Glutamatergic neuron (in vitro differentiated cells): ENCODE results near the gene AP5B1. TPM values are rescaled to one million over a fixed set of nuclear protein-coding genes. Genes with fewer than 3 reads are reported as not detected.
"Not testable (repeated sequence)": the region's sequence is repeated elsewhere in the genome, so short reads cannot be mapped to it uniquely, and the experiment has no call there.

ENCODE experiments used
- DNase-seq: peaks from one replicate; pipeline ENCODE4 v3.0.0; 2022
- H3K27ac Mint-ChIP-seq: one replicate; pipeline ENCODE4 v1.8.0; 2020; ENCODE audit warnings: mild to moderate bottlenecking, mixed read lengths, inconsistent platforms; ENCODE audit not compliant: unreplicated experiment
- H3K27me3 Mint-ChIP-seq: one replicate; pipeline ENCODE4 v1.8.0; 2020; ENCODE audit warnings: mild to moderate bottlenecking, moderate library complexity, mixed read lengths, inconsistent platforms; ENCODE audit not compliant: unreplicated experiment
- H3K36me3 Mint-ChIP-seq: one replicate; pipeline ENCODE4 v1.8.0; 2020; ENCODE audit warnings: mild to moderate bottlenecking, mixed read lengths, inconsistent platforms; ENCODE audit not compliant: unreplicated experiment
- H3K4me1 Mint-ChIP-seq: one replicate; pipeline ENCODE4 v1.8.0; 2020; ENCODE audit warnings: mild to moderate bottlenecking, low read depth, mixed read lengths, inconsistent platforms; ENCODE audit not compliant: unreplicated experiment
- H3K4me3 Mint-ChIP-seq: one replicate; pipeline ENCODE4 v1.8.0; 2020; ENCODE audit warnings: mild to moderate bottlenecking, mixed read lengths, inconsistent platforms; ENCODE audit not compliant: unreplicated experiment
- H3K9me3 Mint-ChIP-seq: one replicate; pipeline ENCODE4 v1.8.0; 2020; ENCODE audit warnings: mild to moderate bottlenecking, moderate library complexity, mixed read lengths, inconsistent platforms; ENCODE audit not compliant: unreplicated experiment
- CTCF ChIP-seq: fragments of 200-600 bp; sonication (generic); IDR thresholded peaks from one replicate; pipeline ENCODE4 v1.5.0; 2021; ENCODE audit not compliant: partially characterized antibody, unreplicated experiment
- total RNA-seq: library from RNA; stranded (reverse); fragmentation: NEBNext Ultra II Directional; extraction: Animal tissue kit (Norgen Biotek cat#: 25700); gene quantifications from one replicate; pipeline ENCODE4 v1.2.1, GENCODE V29; 2021; ENCODE audit not compliant: unreplicated experiment

AP5B1 gene
- total RNA-seq, 1 donor from 2014 or later, result 13.2 TPM

DNA sequence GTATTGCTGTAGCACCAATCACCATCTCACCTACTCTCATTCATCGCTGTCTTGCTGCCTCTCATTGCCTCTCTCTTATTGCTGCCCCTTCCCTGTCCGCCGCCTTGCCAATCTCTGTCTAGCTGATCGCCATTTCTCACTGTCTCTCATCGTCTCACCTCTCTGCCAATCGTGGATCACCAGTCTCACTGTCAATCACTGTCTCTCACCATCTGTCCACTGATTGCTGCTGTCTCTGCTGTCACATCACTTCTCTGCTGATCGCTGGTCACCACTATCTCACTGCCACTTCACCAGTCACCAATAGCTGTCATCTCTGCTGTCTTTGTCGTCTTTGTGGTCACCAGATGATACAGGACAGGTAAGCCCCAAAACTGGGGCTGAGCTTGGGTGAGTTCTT, 39.6 kb downstream of the AP5B1 start:
- H3K27me3 Mint-ChIP-seq, result no peaks in the 10 kb centered on the region
- no peak overlapping the region for H3K4me3 Mint-ChIP-seq
- no peaks in the 10 kb centered on the region for H3K4me1 Mint-ChIP-seq
- H3K27ac Mint-ChIP-seq, result no peak overlapping the region
- no peak for DNase-seq
- H3K36me3 Mint-ChIP-seq, result peaks cover 5% of the 10 kb centered on the region
- TF ChIP-seq CTCF, result no peak
- H3K9me3 Mint-ChIP-seq, result peaks cover 6% of the 10 kb centered on the region

GRCh38 chr11:65739022-65739421, 41.8 kb downstream of the AP5B1 start:
- no peak for TF ChIP-seq CTCF
- H3K4me1 Mint-ChIP-seq, result no peaks in the 10 kb centered on the region
- H3K9me3 Mint-ChIP-seq, result peaks cover 6% of the 10 kb centered on the region
- no peak for DNase-seq
- no peak overlapping the region for H3K4me3 Mint-ChIP-seq
- H3K27ac Mint-ChIP-seq, result no peak overlapping the region
- no peaks in the 10 kb centered on the region for H3K27me3 Mint-ChIP-seq
- peaks cover 9% of the 10 kb centered on the region for H3K36me3 Mint-ChIP-seq

DNA sequence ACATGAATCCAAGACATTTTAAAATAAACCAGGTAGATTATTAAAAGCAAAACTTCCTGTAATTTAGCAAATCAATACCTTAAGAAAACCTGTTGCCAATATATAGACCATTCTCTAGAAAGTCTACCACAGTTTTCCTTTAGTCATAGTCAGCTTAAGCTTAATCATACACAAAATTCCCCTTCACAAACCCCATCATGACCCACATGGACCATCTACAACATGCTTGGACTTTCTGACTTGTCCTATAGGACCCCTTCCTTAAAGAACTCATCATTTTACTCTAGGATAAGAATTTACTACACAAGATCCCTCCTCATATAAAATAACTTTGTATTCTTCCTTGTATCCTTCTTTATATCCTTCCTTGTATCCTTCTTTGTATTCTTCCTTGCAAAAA, 44.0 kb downstream of the AP5B1 start:
- peaks cover 11% of the 10 kb centered on the region for H3K9me3 Mint-ChIP-seq
- TF ChIP-seq CTCF, result no peak
- DNase-seq, result no peak
- peaks cover 1% of the 10 kb centered on the region for H3K27me3 Mint-ChIP-seq
- H3K36me3 Mint-ChIP-seq, result peaks cover 12% of the 10 kb centered on the region
- no peak overlapping the region for H3K4me3 Mint-ChIP-seq
- no peaks in the 10 kb centered on the region for H3K4me1 Mint-ChIP-seq
- no peak overlapping the region for H3K27ac Mint-ChIP-seq

- H3K4me3 Mint-ChIP-seq, H3K9me3 Mint-ChIP-seq, DNase-seq, H3K27me3 Mint-ChIP-seq, H3K27ac Mint-ChIP-seq, H3K4me1 Mint-ChIP-seq: not testable (repeated sequence)
- H3K36me3 Mint-ChIP-seq, result peaks cover 14% of the 10 kb centered on the region
Measured at GRCh38 chr11:65735111-65735510, 45.7 kb downstream of the AP5B1 start.

DNA sequence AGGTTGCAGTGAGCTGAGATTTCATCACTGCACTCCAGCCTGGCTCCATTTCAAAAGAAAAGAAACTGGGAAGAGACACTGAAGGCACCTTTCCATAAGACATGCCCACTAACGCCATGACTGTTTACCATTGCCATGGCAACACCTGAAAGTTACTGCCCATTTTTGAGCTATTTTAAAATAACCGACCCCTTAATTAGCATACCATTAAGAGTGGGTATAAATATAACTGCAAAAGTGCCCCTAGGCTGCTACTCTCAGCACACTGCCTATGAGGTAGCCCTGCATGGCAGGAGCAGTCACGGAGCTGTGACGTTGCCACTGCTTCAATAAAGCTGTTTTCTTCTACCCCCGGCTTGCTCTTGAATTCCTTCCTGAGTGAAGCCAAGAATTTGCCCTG, 50.3 kb downstream of the AP5B1 start:
- H3K27ac Mint-ChIP-seq, result no peak overlapping the region
- H3K36me3 Mint-ChIP-seq, result peaks cover 10% of the 10 kb centered on the region
- DNase-seq, result no peak
- H3K27me3 Mint-ChIP-seq, result peaks cover 12% of the 10 kb centered on the region
- peaks cover 10% of the 10 kb centered on the region for H3K9me3 Mint-ChIP-seq
- no peaks in the 10 kb centered on the region for H3K4me1 Mint-ChIP-seq
- TF ChIP-seq CTCF, result no peak
- no peak overlapping the region for H3K4me3 Mint-ChIP-seq

GRCh38 chr11:65727865-65728264, 52.9 kb downstream of the AP5B1 start:
- no peaks in the 10 kb centered on the region for H3K4me1 Mint-ChIP-seq
- H3K4me3 Mint-ChIP-seq, result no peak overlapping the region
- peaks cover 9% of the 10 kb centered on the region for H3K36me3 Mint-ChIP-seq
- peaks cover 12% of the 10 kb centered on the region for H3K27me3 Mint-ChIP-seq
- H3K9me3 Mint-ChIP-seq, result peaks cover 7% of the 10 kb centered on the region
- no peak overlapping the region for H3K27ac Mint-ChIP-seq
- no peak for TF ChIP-seq CTCF
- DNase-seq, result no peak
